Neural cell (in vitro differentiated cells): ENCODE results near the gene SWT1. TPM values are rescaled to one million over a fixed set of nuclear protein-coding genes. Genes with fewer than 3 reads are reported as not detected.

Experiments
- H2AFZ ChIP-seq: fragments of 200-600, 300-800 bp; sonication (generic), shearing (Covaris generic); 2 replicates; pipeline ENCODE4 v1.6.0; 2014; ENCODE audit warnings: low read depth, mild to moderate bottlenecking, antibody characterized with exemption, low read length, moderate library complexity
- H3F3A ChIP-seq: fragments of 200-600 bp; shearing (Covaris generic); 2 replicates; pipeline ENCODE4 v1.6.1; 2016; ENCODE audit warnings: mild to moderate bottlenecking, moderate library complexity, mixed read lengths, antibody characterized with exemption, low read length; ENCODE audit not compliant: insufficient read depth, poor library complexity, severe bottlenecking
- H3K27ac ChIP-seq: fragments of 200-600, 300-800 bp; sonication (generic), shearing (Covaris generic); 2 replicates; pipeline ENCODE4 v1.5.1; 2014; ENCODE audit warnings: mild to moderate bottlenecking, low read length, moderate library complexity
- H3K27me3 ChIP-seq: fragments of 300-800, 200-600 bp; sonication (generic), shearing (Covaris generic); 2 replicates; pipeline ENCODE4 v1.6.0; 2014; ENCODE audit warnings: mild to moderate bottlenecking, low read depth, low read length, moderate library complexity; ENCODE audit not compliant: insufficient read depth
- H3K36me3 ChIP-seq: fragments of 300-800, 200-600 bp; sonication (generic), shearing (Covaris generic); 2 replicates; pipeline ENCODE4 v1.5.1; 2014; ENCODE audit warnings: mild to moderate bottlenecking, antibody characterized with exemption, low read length, moderate library complexity; ENCODE audit not compliant: insufficient read depth
- H3K4me2 ChIP-seq: fragments of 300-800, 200-600 bp; sonication (generic), shearing (Covaris generic); 2 replicates; pipeline ENCODE4 v1.6.0; 2014; ENCODE audit warnings: mild to moderate bottlenecking, low read length
- H3K4me3 ChIP-seq: fragments of 300-800, 200-600 bp; sonication (generic), shearing (Covaris generic); 2 replicates; pipeline ENCODE4 v1.5.1; 2014; ENCODE audit warnings: mild to moderate bottlenecking, low read length, moderate library complexity
- H3K79me2 ChIP-seq: fragments of 200-600 bp; shearing (Covaris generic); replicated peaks from 2 replicates; pipeline ENCODE4 v1.6.0; 2014; ENCODE audit warnings: mild to moderate bottlenecking, low read length, moderate library complexity; ENCODE audit not compliant: insufficient read depth
- H3K9ac ChIP-seq: fragments of 300-800, 200-600 bp; sonication (generic), shearing (Covaris generic); 2 replicates; pipeline ENCODE4 v1.6.1; 2016; ENCODE audit warnings: mild to moderate bottlenecking, low read length, mixed read lengths
- H3K9me2 ChIP-seq: fragments of 200-600 bp; shearing (Covaris generic); 2 replicates; pipeline ENCODE4 v1.6.1; 2016; ENCODE audit warnings: mild to moderate bottlenecking, low read length, mixed read lengths; ENCODE audit not compliant: insufficient read depth
- H3K9me3 ChIP-seq: fragments of 200-600, 300-800 bp; sonication (generic), shearing (Covaris generic); 2 replicates; pipeline ENCODE4 v1.6.1; 2016; ENCODE audit warnings: mild to moderate bottlenecking, mixed run types, low read length, moderate library complexity, mixed read lengths
- H4K20me1 ChIP-seq: fragments of 200-600 bp; shearing (Covaris generic); 2 replicates; pipeline ENCODE4 v1.6.1; 2016; ENCODE audit warnings: mild to moderate bottlenecking, mixed run types; ENCODE audit not compliant: insufficient read depth
- EP300 ChIP-seq: fragments of 450-650 bp; conservative IDR thresholded peaks from 2 replicates; pipeline ENCODE4 v1.6.1; 2014; ENCODE audit warnings: antibody characterized with exemption, mild to moderate bottlenecking, moderate library complexity; ENCODE audit not compliant: poor library complexity, severe bottlenecking
- EZH2 ChIP-seq: fragments of 200-600, 300-800 bp; shearing (Covaris generic), sonication (generic); IDR thresholded peaks from 2 replicates; pipeline ENCODE4 v1.6.1; 2014; ENCODE audit warnings: antibody characterized with exemption, low read length, borderline replicate concordance, mild to moderate bottlenecking; ENCODE audit not compliant: insufficient read depth, poor library complexity, severe bottlenecking
- MXI1 ChIP-seq: fragments of 450-650 bp; conservative IDR thresholded peaks from 2 replicates; pipeline ENCODE4 v1.6.1; 2014; ENCODE audit warnings: antibody characterized with exemption, mild to moderate bottlenecking; ENCODE audit not compliant: poor library complexity, severe bottlenecking
- POLR2AphosphoS5 ChIP-seq: IDR thresholded peaks from 2 replicates; pipeline ENCODE4 v1.6.1; 2012
- RAD21 ChIP-seq: fragments of 450-650 bp; conservative IDR thresholded peaks from 2 replicates; pipeline ENCODE4 v1.6.1; 2014; ENCODE audit warnings: antibody characterized with exemption, mild to moderate bottlenecking, moderate library complexity
- SMC3 ChIP-seq: fragments of 450-650 bp; conservative IDR thresholded peaks from 2 replicates; pipeline ENCODE4 v1.6.1; 2014; ENCODE audit warnings: antibody characterized with exemption, mild to moderate bottlenecking, moderate library complexity; ENCODE audit not compliant: poor library complexity
- TAF1 ChIP-seq: IDR thresholded peaks from 2 replicates; pipeline ENCODE4 v1.6.1; 2012; ENCODE audit warnings: low read depth
- polyA plus RNA-seq: library from polyadenylated mRNA; depleted of rRNA; stranded (reverse); fragments of >200 nt; gene quantifications from 2 replicates; pipeline ENCODE4 v1.2.3, GENCODE V29; 2014
- TF ChIP-seq, protein P1 (sequence below): IDR thresholded peaks from 2 replicates; pipeline ENCODE4 v1.6.1; 2012; ENCODE audit warnings: borderline replicate concordance
- TF ChIP-seq, protein P2 (sequence below): fragments of 450-650 bp; IDR thresholded peaks from 2 replicates; pipeline ENCODE4 v1.5.1; 2014; ENCODE audit warnings: antibody characterized with exemption, mild to moderate bottlenecking, moderate library complexity; ENCODE audit not compliant: poor library complexity, severe bottlenecking

SWT1 gene
- polyA plus RNA-seq, 1 donor from 2014 or later = 9.3 TPM

DNA sequence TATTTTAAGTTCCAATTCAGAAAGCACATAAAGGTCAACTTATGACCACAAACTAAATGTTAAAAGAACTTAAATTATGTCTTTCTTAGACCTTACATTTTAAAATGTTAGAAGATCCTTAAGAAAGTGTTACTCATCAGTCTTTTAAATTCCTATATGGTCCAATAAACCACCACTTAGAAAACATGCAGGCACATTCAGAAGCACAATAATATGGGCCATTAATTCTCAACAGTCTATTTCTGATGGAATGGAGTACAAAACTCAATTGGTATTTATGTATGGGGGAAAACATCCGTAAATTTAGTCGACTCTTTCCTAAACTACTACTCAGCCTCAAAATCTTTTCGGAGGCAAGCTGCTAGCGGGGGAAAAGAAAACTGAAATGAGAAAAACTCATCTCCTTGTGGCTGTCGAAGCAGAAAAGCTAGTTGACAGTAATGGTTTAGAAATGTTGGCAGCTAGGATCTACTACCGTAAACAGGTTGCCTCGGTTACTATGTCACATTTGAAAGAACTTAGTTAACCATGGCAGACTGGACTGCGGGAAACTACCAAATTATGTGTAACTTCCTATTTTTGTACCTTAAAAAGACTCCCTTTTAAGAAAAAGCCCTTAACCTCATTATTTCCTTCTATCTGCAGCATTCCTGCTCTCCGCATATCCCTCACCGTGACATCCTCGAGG lies 1.2 kb upstream of the SWT1 start:
- Histone ChIP-seq H3K9me3 (no peaks in the 10 kb centered on the region), H3K36me3 (no peaks in the 10 kb centered on the region), H3K4me3 (peak overlapping the region; percentile 80), H3K27ac (peak overlapping the region; percentile 98), H3K9me2 (no peaks in the 10 kb centered on the region), H2AFZ (peak overlapping the region; percentile 79), H3K27me3 (no peaks in the 10 kb centered on the region), H3K4me2 (peak overlapping the region; percentile 86), H4K20me1 (no peaks in the 10 kb centered on the region), H3K79me2 (peaks cover 29% of the 10 kb centered on the region), H3F3A (no peaks in the 10 kb centered on the region), H3K9ac (peak overlapping the region; percentile 97)
- TF ChIP-seq EP300 (no peak), POLR2AphosphoS5 (no peak), TAF1 (no peak), MXI1 (no peak), RAD21 (no peak), SMC3 (no peak), EZH2 (no peak)
- TF ChIP-seq, protein P1, sequence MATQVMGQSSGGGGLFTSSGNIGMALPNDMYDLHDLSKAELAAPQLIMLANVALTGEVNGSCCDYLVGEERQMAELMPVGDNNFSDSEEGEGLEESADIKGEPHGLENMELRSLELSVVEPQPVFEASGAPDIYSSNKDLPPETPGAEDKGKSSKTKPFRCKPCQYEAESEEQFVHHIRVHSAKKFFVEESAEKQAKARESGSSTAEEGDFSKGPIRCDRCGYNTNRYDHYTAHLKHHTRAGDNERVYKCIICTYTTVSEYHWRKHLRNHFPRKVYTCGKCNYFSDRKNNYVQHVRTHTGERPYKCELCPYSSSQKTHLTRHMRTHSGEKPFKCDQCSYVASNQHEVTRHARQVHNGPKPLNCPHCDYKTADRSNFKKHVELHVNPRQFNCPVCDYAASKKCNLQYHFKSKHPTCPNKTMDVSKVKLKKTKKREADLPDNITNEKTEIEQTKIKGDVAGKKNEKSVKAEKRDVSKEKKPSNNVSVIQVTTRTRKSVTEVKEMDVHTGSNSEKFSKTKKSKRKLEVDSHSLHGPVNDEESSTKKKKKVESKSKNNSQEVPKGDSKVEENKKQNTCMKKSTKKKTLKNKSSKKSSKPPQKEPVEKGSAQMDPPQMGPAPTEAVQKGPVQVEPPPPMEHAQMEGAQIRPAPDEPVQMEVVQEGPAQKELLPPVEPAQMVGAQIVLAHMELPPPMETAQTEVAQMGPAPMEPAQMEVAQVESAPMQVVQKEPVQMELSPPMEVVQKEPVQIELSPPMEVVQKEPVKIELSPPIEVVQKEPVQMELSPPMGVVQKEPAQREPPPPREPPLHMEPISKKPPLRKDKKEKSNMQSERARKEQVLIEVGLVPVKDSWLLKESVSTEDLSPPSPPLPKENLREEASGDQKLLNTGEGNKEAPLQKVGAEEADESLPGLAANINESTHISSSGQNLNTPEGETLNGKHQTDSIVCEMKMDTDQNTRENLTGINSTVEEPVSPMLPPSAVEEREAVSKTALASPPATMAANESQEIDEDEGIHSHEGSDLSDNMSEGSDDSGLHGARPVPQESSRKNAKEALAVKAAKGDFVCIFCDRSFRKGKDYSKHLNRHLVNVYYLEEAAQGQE = no peak
- TF ChIP-seq, protein P2, sequence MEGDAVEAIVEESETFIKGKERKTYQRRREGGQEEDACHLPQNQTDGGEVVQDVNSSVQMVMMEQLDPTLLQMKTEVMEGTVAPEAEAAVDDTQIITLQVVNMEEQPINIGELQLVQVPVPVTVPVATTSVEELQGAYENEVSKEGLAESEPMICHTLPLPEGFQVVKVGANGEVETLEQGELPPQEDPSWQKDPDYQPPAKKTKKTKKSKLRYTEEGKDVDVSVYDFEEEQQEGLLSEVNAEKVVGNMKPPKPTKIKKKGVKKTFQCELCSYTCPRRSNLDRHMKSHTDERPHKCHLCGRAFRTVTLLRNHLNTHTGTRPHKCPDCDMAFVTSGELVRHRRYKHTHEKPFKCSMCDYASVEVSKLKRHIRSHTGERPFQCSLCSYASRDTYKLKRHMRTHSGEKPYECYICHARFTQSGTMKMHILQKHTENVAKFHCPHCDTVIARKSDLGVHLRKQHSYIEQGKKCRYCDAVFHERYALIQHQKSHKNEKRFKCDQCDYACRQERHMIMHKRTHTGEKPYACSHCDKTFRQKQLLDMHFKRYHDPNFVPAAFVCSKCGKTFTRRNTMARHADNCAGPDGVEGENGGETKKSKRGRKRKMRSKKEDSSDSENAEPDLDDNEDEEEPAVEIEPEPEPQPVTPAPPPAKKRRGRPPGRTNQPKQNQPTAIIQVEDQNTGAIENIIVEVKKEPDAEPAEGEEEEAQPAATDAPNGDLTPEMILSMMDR = no peak

DNA sequence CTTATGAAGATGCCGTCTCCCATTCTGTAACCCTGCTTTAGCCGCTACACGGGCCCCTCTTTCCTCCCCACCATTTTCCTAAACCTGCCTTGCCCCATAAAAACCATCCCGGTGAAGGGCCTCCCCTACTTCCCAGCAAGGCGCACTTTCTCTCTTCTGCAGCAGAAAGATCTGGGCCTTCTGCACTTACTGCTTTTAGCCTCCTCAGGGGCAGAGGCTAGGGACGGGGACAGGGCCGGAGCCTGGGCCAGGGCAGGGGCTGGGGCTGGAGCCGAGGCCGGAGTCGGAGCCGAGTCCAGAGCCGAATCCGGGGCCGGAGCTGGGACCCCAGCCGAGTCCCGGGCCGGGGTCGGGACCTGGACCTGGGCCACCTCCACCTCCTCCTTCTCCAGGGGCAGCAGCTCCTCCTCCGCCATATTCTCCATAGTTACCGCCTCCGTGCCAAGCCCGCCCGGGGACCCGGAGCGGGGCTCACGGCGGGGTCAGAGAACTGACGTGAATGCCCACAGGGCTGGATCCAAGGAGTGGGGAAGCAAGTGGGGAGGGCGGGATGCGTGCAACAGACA lies 596 bp upstream of the SWT1 start:
- Histone ChIP-seq H3K4me2 (peak overlapping the region; percentile 86), H3K36me3 (no peaks in the 10 kb centered on the region), H2AFZ (peak overlapping the region; percentile 79), H4K20me1 (no peaks in the 10 kb centered on the region), H3K9me3 (no peaks in the 10 kb centered on the region), H3K27me3 (no peaks in the 10 kb centered on the region), H3K4me3 (peak overlapping the region; percentile 80), H3K27ac (peak overlapping the region; percentile 98), H3K79me2 (peaks cover 29% of the 10 kb centered on the region), H3F3A (no peaks in the 10 kb centered on the region), H3K9me2 (no peaks in the 10 kb centered on the region), H3K9ac (peak overlapping the region; percentile 97)
- TF ChIP-seq TAF1 = peak; percentile 64
- TF ChIP-seq, protein P1 = peak; percentile 79
- no peak for TF ChIP-seq EP300
